Upper lobe of left lung (tissue), 6 donors: ENCODE data around the gene CDCA8. TPM values are rescaled to one million over a fixed set of nuclear protein-coding genes. Genes with fewer than 3 reads are reported as not detected.

Source experiments
- ATAC-seq, 2 donors: fragments of 200-7000 bp; cut with Tn5 transposase; one replicate each; pipeline ENCODE4 v1.9.1; 2022; ENCODE audit warnings: mild to moderate bottlenecking in 2 of 2, moderate library complexity in 2 of 2; ENCODE audit not compliant: low FRiP score in 2 of 2
- DNase-seq, 2 donors: peaks; one replicate each; pipeline ENCODE4 v3.0.0-alpha.2; 2019 to 2020
- H3K27ac ChIP-seq, 4 donors: fragments of 200-600 bp; sonication (generic); one replicate each; pipeline ENCODE4 v1.5.1; 2016 to 2019
- H3K27me3 ChIP-seq, 4 donors: fragments of 200-600 bp; sonication (generic); one replicate each; pipeline ENCODE4 v1.5.1; 2017 to 2019
- H3K36me3 ChIP-seq, 4 donors: fragments of 200-600 bp; sonication (generic); one replicate each; pipeline ENCODE4 v1.5.1; 2016 to 2019
- H3K4me1 ChIP-seq, 4 donors: fragments of 200-600 bp; sonication (generic); one replicate each; pipeline ENCODE4 v1.5.1; 2018 to 2019
- H3K4me3 ChIP-seq, 4 donors: fragments of 200-600 bp; sonication (generic); one replicate each; pipeline ENCODE4 v1.5.1; 2017 to 2019; ENCODE audit warnings: mild to moderate bottlenecking in 2 of 4, moderate library complexity in 1 of 4
- H3K9me3 ChIP-seq, 4 donors: fragments of 200-600 bp; sonication (generic); one replicate each; pipeline ENCODE4 v1.5.1; 2018 to 2019
- CTCF ChIP-seq, 6 experiments: fragments of 450-650 bp in 4 of 6; fragments of 200-600 bp in 2 of 6; sonication (generic) in 2 of 6; IDR thresholded peaks; one replicate each; pipeline ENCODE4 v1.5.1; 2016 to 2019; ENCODE audit warnings: antibody characterized with exemption in 6 of 6
- EP300 ChIP-seq, 4 donors: sonication (generic); formaldehyde crosslinking; IDR thresholded peaks; one replicate each; pipeline ENCODE4 v1.5.1; 2017; ENCODE audit warnings: antibody characterized with exemption in 4 of 4, control low read depth in 2 of 4
- POLR2A ChIP-seq, 4 donors: fragments of 450-650 bp; IDR thresholded peaks; one replicate each; pipeline ENCODE4 v1.5.1; 2016 to 2017; ENCODE audit warnings: antibody characterized with exemption in 4 of 4, mild to moderate bottlenecking in 2 of 4
- POLR2AphosphoS5 ChIP-seq, 2 donors: sonication (generic); formaldehyde crosslinking; IDR thresholded peaks; one replicate each; pipeline ENCODE4 v1.5.1; 2017; ENCODE audit warnings: antibody characterized with exemption in 2 of 2
- WGBS, 2 donors: methylation state at CpG; one replicate each; pipeline ENCODE4 v1.1.5; 2017 to 2018; 5-methylcytosine and 5-hydroxymethylcytosine counted together
- total RNA-seq, 6 donors: library from RNA; depleted of rRNA in 4 of 6; stranded (reverse); fragments of >200 nt in 4 of 6; gene quantifications; one replicate each; pipeline versions ENCODE4 v1.1.0 to v1.2.1, GENCODE V29; 2016 to 2021
- donor health status: DM: no; HTN: no; CAD: no; lungs with moderate emphysema.
- donor health status: DM: no; HTN: yes; CAD: no; lungs with severe emphysema.

The CDCA8 gene
- total RNA-seq, 6 donors from 2014 or later, result 0.89 to 2.0 (median 1.5) TPM; not detected in 1

- WGBS, 2 donors, result 83 to 84% methylated on average over 14 to 21 of the region's 22 CpGs
- Histone ChIP-seq H3K9me3 (no peaks in the 10 kb centered on the region), H3K4me3 (no peak overlapping the region), H3K27ac (no peak overlapping the region), H3K4me1 (no peaks in the 10 kb centered on the region), H3K27me3 (no peaks in the 10 kb centered on the region), H3K36me3 (no peaks in the 10 kb centered on the region)
- ATAC-seq (no peak), DNase-seq (peak in 1 of 2 donors; percentile 84)
- no peak for TF ChIP-seq POLR2AphosphoS5 (IDR thresholded peaks at IDR 0.05)
- no peak for TF ChIP-seq CTCF (IDR thresholded peaks at IDR 0.05)
- no peak for TF ChIP-seq EP300 (IDR thresholded peaks at IDR 0.05)
- no peak for TF ChIP-seq POLR2A (IDR thresholded peaks at IDR 0.05)
These were observed 28.2 kb downstream of the CDCA8 start for GRCh38 chr1:37720231-37721130.

DNA sequence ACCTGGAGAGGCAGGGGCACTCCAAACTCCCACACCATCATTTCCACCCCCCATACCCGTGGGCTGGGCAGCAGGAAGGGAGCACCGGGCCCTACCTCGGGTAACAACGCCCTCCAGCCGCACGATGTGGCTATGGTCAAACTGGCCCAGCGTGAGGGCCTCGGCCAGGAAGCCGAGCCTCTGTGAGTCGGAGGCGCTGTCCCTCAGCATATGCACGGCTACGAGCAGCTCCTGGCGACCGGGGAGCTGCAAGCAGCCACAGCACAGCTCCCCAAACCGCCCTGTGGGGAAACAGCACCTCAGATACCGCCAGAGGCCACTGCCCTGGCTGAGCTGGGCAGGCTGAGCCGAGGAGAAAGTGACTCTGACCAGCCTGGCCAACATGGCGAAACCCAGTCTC, 29.2 kb downstream of the CDCA8 start:
- ATAC-seq, result no peak
- Histone ChIP-seq H3K27me3 (no peaks in the 10 kb centered on the region), H3K27ac (no peak overlapping the region), H3K9me3 (no peaks in the 10 kb centered on the region), H3K4me1 (no peaks in the 10 kb centered on the region), H3K36me3 (no peaks in the 10 kb centered on the region), H3K4me3 (no peak overlapping the region)
- peak in 1 of 2 donors; percentile 55 for DNase-seq
- TF ChIP-seq EP300 (IDR thresholded peaks at IDR 0.05) (no peak), POLR2AphosphoS5 (IDR thresholded peaks at IDR 0.05) (no peak), CTCF (IDR thresholded peaks at IDR 0.05) (no peak), POLR2A (IDR thresholded peaks at IDR 0.05) (no peak)
- 43 to 49% methylated on average over 8 to 19 of the region's 19 CpGs for WGBS, 2 donors

- Histone ChIP-seq H3K27me3 (no peaks in the 10 kb centered on the region), H3K4me3 (no peak overlapping the region)
- 73 to 77% methylated on average over 11 to 14 of the region's 14 CpGs for WGBS, 2 donors
These were observed 30.1 kb downstream of the CDCA8 start for GRCh38 chr1:37722181-37723071.

GRCh38 chr1:37723072-37723389, 30.7 kb downstream of the CDCA8 start:
- WGBS, 2 donors, result 82 to 85% methylated on average over 6 of the region's 6 CpGs
- Histone ChIP-seq H3K9me3 (no peaks in the 10 kb centered on the region), H3K4me1 (no peaks in the 10 kb centered on the region), H3K4me3 (no peak overlapping the region), H3K36me3 (no peaks in the 10 kb centered on the region), H3K27me3 (no peaks in the 10 kb centered on the region), H3K27ac (no peak overlapping the region)
- TF ChIP-seq CTCF (IDR thresholded peaks at IDR 0.05) (no peak), POLR2AphosphoS5 (IDR thresholded peaks at IDR 0.05) (no peak), EP300 (IDR thresholded peaks at IDR 0.05) (no peak), POLR2A (IDR thresholded peaks at IDR 0.05) (no peak)
- DNase-seq (peak in 1 of 2 donors; percentile 35), ATAC-seq (no peak)

More at GRCh38 chr1:37722181-37723071, 30.1 kb downstream of the CDCA8 start:
- DNase-seq (no peak), ATAC-seq (no peak)
- H3K27ac ChIP-seq, result no peak overlapping the region
- no peaks in the 10 kb centered on the region for H3K9me3 ChIP-seq
- H3K36me3 ChIP-seq, result no peaks in the 10 kb centered on the region
- TF ChIP-seq POLR2A (IDR thresholded peaks at IDR 0.05) (no peak), EP300 (IDR thresholded peaks at IDR 0.05) (no peak), POLR2AphosphoS5 (IDR thresholded peaks at IDR 0.05) (no peak), CTCF (IDR thresholded peaks at IDR 0.05) (no peak)
- no peaks in the 10 kb centered on the region for H3K4me1 ChIP-seq
